ENCODE data around the gene LIX1L. TPM values are rescaled to one million over a fixed set of nuclear protein-coding genes. Genes with fewer than 3 reads are reported as not detected.

LIX1L gene
- total and polyA plus RNA-seq, 2 donors (not counting 3 experiments of a cell fraction or from before 2014, with no cell fraction given) = 54.9 to 56.4 TPM

GRCh38 chr1:145926686-145927062 lies 31.1 kb downstream of the LIX1L start:
- Histone ChIP-seq H3K4me3 (replicated peaks in 1 of 3; ENCODE audit: insufficient read depth in 1 of 3, low read depth in 1 of 3, low read length in 3 of 3) (peak overlapping the region; percentile 80 to 89 (median 80)), H3K79me2 (ENCODE audit: control insufficient read depth, insufficient read depth, low read length) (peaks cover 13% of the 10 kb centered on the region), H3K9ac (replicated peaks; ENCODE audit: extremely low read depth, insufficient read depth, low read length) (peak overlapping the region; percentile 99), H3K27ac (ENCODE audit: insufficient read depth, low read depth, low read length) (peak overlapping the region; percentile 94), H4K20me1 (replicated peaks; ENCODE audit: control insufficient read depth, extremely low read depth, insufficient read depth, low read length) (no peaks in the 10 kb centered on the region), H3K9me1 (replicated peaks; ENCODE audit: control insufficient read depth, extremely low read depth, insufficient read depth, low read length) (no peaks in the 10 kb centered on the region), H3K4me2 (ENCODE audit: insufficient read depth, low read length) (peak overlapping the region; percentile 95), H3K9me3 (replicated peaks; ENCODE audit: control insufficient read depth, insufficient read depth, low read length) (no peaks in the 10 kb centered on the region), H2AFZ (ENCODE audit: low read depth, low read length) (peak overlapping the region; percentile 60), H3K4me1 (ENCODE audit: control insufficient read depth, extremely low read depth, insufficient read depth, low read length) (peaks cover 8% of the 10 kb centered on the region), H3K36me3 (ENCODE audit: control insufficient read depth in 2 of 2, extremely low read depth in 1 of 2, insufficient read depth in 2 of 2, low read length in 2 of 2) (peaks cover 3 to 6% of the 10 kb centered on the region in 2 experiments), H3K27me3 (ENCODE audit: control insufficient read depth in 2 of 2, insufficient read depth in 2 of 2, low read length in 2 of 2) (no peaks in the 10 kb centered on the region)
- POLR2A ChIA-PET = interaction anchor here (1.0 to 1.7 kb wide), 9 partner anchors 8 to 102 kb away, joined by 3 to 11 read pairs (median 3); partner anchors contain the start of genes ANKRD34A, LIX1L, PEX11B and PIAS3
- CTCF ChIA-PET = interaction anchor here (1.1 to 2.2 kb wide), 14 partner anchors 8 to 81 kb away, joined by 3 to 23 read pairs (median 6); partner anchors contain the start of genes ANKRD34A, LIX1L, NUDT17 and PEX11B
- intact Hi-C loops (cut with micrococcal nuclease) (loop anchor here (1.0 to 5.0 kb wide), 3 partner anchors 31 to 38 kb away; partner anchors contain the start of genes ANKRD34A and POLR3GL), dilution Hi-C loops (cut with MboI; ENCODE audit: extremely low pct_ligation_motif_present, low sequenced_read_pairs) (no loop called here)
- no peak for TF ChIP-seq CTCF (IDR thresholded peaks at IDR 0.05; ENCODE audit: extremely low read depth in 1 of 2, insufficient read depth in 1 of 2, low read depth in 1 of 2, low read length in 2 of 2)
- no peak for TF ChIP-seq MYC (IDR thresholded peaks at IDR 0.05; ENCODE audit: low read depth, low read length)
- TF ChIP-seq JUN (IDR thresholded peaks at IDR 0.05; ENCODE audit: borderline replicate concordance, insufficient read depth, insufficient read length, low read depth) = no peak
- no peak for TF ChIP-seq GATA2 (IDR thresholded peaks at IDR 0.05; ENCODE audit: insufficient read depth, insufficient read length, low read depth, low read length)
- TF ChIP-seq POLR2AphosphoS5 (IDR thresholded peaks at IDR 0.05; ENCODE audit: insufficient read depth, low read depth, low read length) = no peak
- BruUV-seq (replicated peaks) = no TSS peak
- FAIRE-seq (no peak), DNase-seq (ENCODE audit: low read depth, low spot score) (peak; percentile 7)
